GM21447 (cell line): ENCODE data around the gene ASPG.

Source experiments
- ATAC-seq: cut with Tn5 transposase; IDR thresholded peaks from one replicate; pipeline ENCODE4 v1.9.1; 2021; ENCODE audit not compliant: unreplicated experiment

ASPG gene

DNA sequence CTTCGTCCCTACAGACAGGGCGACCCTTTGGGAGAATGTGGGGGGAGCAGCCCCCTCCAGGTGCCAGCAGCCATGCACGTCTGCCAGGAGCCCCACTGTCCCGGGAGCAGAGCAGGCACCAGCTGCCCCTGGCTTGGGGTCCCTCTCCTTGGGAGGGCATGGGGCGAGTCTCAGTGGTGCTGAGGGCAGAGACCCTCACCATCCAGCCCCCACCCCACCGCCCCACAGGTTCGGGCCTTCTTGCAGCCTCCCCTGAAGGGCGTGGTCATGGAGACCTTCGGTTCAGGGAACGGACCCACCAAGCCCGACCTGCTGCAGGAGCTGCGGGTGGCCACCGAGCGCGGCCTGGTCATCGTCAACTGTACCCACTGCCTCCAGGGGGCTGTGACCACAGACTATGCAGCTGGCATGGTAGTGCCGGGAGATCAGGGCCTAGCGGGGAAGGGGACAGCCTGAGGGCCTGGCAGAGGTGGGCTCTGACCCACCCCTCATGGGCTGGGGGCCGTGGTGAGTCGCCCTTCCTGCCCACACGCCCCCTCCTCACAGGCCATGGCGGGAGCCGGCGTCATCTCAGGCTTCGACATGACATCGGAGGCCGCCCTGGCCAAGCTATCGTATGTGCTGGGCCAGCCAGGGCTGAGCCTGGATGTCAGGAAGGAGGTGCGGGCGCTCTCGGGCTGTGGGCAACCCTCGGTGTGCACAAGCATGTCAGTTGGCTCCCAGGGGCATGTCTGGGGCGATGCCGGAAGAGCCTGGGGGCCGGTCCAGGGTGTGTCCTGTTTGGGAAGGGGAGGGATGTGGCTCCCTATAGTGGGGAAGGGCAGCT is 18.8 kb downstream of the ASPG start:
- no peak for ATAC-seq

DNA sequence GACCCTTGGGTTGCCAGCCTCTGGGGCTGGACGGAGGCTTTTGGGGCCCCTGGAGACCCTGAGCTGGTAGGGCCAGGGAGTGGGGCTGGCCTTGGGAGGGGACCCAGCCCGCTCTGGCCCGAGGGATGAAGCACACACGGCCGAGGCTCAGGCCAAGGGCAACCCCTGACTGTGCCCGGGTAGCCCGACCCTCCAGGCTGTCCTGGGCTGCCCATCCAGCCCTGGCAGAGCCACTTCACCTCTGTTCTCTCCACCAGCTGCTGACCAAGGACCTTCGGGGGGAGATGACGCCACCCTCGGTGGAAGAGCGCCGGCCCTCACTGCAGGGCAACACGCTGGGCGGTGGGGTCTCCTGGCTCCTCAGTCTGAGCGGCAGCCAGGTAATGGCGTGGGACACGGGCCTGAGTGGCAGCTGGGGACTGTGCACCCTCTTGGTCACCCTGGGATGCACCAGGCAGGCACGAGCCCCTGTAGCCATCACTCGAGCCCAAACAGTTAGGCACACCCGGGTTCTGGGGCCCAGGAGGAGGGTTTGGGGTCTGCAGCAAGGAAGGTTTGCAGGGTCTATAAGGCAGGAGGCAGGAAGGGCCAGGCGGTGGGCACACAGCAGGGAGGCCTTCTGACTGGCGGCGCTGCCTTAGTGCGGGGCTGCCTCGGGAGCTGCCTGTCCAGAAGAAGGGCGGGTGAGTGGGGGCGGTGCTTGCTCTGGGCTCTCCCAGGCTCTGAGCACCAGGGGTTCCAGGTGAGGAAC is 19.7 kb downstream of the ASPG start:
- ATAC-seq: no peak

DNA sequence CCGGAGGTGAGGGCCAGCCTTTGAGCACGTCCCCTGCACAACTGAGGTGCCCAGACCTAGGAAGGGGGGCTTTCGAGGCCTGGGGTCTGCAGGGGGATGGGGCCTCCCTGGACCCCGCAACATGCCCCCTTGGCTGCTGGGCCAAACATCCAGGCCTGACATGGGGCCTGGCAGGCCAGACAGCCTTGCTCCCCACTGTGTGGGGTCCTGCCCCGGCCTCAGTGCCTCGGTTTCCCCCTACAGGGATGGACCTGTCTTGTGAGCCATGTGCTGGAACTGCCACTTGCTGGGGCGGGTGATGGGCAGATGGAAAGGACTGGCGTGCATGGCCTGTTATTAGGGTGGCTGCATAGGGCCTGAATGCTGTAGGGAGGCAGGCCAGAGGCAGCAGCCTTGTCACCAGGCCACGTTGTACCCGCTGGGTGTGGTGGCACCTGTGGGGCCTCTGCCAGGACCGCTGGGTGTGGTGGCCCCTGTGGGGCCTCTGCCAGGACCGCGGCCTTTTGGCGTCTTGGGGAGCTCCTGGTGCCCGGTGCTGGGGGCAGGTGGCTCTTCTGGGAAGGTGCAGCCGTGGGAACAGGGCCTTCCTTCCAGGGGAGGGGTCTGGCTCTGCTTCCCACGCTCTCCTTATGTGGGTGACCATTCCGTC is 20.4 kb downstream of the ASPG start:
- no peak for ATAC-seq

DNA sequence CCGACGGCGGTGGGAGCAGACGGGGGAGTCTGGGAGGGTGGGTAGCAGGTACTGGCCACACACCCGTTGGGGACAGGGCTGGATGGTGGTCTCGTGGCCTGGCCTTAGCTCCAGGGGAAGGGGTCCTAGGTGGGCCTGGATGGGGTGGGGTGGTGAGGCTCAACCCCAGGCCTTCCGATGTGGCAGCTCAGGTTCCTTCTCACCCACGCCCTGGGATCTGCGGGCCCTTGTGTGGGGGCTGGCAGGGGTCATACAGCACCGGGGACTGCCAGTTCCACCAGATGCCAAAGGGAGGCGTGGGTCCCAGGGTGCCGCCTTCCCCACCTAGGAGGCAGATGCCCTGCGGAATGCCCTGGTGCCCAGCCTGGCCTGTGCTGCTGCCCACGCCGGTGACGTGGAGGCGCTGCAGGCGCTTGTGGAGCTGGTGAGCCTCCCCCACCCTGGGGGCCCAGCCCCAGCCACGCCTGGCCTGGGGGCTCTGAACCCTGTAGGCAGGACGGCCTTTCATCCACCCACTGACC is 21.0 kb downstream of the ASPG start:
- ATAC-seq: no peak

GRCh38 chr14:104107101-104107581 is 21.6 kb downstream of the ASPG start:
- no peak for ATAC-seq

DNA sequence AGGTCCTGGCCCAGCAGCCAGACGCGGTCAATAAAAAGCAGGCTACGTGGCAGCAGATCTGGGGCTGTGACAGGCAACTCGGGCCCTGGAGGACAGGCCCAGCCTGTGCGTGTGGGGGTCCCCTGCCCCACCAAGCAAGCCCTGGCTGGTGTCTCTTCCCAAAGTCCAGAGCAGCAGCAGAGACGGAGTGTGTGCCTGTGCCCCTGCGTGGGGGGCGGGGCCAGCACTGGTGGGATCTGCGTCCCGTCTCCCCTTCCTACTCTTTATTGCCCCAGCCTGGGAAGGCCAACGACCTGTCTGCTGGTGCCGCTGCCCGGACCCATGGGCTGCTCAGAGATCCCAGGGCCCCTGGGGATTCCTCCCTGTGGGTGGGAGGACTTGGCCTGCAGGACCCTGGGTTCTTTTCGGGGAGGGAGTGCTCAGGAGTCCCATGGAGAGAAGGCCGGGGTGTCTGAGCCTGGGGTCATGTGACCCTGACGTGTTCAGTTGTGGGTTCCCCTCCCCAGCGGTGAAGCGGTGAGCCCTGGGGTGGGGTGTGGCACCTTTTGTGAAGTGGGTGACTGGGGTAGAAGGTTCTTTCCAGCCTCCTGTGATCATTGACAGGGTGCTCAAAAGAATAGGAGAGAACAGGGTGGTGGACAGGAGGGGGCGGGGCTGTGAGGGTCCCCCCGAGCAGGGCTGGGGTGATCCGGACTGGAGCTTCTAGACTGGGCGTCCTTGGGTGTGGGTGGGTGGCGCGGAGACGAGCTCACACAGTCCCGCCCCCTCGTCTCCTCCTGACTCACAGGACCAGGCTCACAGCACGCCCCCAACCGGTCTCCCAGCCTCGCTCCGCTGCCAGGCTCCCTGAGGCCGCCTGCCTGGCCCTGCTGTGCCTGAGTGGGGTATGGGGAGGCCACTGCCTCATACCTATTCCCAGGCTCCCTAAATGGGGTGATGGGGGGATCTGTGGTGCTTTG is 22.4 kb downstream of the ASPG start:
- no peak for ATAC-seq

DNA sequence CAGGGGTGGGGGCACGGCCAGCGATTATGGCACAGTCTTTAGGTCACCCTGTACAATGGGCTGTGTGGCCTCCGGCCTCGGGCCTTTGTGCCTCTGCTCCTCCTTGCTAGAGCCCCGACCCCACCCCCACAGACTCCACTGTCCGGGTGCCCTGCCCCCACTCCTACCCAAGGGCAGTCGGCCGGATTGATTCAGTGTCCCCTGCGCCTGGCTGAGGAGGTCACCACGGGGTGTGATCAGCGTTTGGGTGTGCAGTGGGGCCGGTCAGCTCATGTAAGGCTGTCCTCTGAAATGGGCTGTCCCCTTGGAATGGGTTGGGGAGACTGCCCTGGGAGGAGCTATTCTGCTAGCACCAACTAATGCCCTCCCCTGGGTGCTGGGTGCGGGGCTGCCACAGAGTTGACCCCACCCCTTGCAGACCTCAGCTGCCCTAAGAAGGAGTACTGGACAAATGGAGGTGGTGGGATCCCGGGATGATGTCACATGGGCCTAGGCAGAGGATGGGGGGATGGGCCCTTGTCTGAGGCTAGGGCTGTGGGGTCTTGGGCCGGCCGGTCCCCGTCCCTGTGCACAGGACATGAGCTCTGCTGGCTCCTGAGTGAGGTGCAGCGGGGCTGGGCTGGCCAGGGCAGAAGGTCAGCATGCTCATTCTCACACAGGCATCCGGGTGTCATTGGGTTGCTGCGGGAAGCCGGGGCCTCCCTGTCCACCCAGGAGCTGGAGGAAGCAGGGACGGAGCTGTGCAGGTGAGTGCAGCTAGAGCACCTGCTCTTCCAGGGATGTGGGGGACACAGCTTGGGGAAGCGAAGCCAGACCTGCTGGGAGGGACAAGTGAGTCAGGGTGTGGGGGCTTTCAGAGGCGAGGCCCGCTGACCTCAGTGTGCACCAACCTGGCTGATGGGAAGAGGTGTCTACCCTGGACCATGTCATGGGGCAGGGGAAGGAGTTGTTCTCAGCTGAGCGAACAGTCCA is 23.4 kb downstream of the ASPG start:
- no peak for ATAC-seq

- ATAC-seq: no peak
Observed at GRCh38 chr14:104109731-104110361, 24.3 kb downstream of the ASPG start.

DNA sequence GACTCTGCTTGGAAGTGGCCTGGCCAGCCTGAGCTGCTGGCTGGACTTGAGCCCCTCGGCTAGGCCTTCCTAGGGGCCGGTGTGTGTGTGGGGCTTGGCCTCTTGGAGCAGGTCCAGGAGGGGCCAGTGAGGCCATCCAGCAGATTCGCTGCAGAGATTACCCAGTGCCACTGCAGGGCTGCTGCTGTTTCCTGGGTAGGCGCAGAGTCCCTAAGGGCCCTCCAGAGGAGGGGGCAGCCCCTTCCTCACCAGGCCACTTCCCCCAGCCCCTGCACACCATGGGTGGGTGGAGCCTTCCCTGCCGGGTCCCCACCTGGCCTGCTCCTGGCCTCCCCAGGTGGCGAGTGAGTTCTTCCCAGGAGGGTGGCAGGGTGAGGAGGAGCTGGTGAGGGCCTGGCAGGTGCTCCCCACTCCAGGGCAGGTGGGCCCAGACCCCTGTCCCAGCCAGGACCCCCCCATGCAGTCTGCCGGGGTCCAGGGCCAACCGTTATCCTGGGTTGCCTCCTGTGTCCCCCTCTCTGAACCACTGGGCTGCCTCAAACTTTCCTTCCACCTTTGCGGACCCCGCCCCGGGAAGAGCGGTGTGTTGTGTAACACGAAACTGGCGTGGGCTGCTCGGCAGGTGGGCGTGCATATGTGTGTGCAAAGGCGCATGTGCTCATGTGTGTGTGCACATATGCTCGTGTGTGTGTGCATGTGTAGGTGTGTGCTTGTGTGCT is 25.1 kb downstream of the ASPG start:
- no peak for ATAC-seq

DNA sequence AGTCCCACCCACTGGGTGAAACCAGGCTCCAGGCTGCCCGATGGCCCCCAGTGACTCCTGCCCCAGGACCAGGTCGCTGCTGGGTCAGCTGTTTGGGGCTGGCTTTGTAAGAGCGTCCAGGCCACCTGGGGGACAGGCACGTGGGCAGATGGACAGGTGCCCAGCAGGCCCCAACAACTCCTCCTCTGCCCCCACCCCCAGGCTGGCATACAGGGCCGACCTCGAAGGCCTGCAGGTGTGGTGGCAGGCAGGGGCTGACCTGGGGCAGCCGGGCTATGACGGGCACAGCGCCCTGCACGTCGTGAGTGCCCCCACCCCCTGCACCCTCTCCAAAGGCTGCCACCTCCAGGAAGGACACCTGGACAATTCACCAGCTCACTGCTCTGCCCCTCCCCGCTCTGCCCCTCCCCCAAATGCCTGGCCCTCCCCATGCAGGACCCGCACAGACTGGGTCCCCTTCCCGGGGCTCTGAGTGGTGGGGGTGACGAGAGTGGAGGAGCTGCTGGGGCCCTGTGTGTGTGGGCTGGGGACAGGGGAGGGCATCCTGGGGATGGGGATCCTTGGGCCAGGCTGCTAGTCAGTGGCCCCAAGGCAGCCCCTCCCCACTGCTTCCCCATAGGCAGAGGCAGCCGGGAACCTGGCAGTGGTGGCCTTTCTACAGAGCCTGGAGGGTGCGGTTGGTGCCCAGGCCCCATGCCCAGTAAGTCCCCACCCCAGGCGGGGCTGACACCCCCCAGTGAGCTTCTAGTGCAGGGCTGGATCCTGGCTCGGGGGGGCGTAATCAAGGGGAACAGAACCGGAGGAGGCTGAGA is 26.0 kb downstream of the ASPG start:
- no peak for ATAC-seq

DNA sequence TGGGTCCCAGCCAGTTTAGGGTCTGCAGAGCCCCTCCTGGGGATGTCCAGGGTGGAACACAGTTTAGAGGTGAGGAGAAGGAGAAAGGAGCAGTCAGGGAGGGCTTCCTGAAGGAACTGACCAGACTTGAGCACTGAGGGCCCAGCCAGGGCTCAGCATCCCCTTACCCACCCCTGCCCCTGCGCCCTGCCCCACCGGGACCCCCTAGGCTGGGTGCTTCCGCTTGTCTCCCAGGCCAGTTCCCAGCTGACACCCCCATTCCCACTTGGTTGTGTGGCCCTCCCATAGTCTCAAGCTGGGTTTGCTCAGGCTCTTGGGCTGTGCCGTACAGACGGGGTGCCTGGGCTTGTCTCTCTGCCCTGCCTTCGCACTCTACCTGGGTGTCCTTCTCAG is 26.6 kb downstream of the ASPG start:
- no peak for ATAC-seq

DNA sequence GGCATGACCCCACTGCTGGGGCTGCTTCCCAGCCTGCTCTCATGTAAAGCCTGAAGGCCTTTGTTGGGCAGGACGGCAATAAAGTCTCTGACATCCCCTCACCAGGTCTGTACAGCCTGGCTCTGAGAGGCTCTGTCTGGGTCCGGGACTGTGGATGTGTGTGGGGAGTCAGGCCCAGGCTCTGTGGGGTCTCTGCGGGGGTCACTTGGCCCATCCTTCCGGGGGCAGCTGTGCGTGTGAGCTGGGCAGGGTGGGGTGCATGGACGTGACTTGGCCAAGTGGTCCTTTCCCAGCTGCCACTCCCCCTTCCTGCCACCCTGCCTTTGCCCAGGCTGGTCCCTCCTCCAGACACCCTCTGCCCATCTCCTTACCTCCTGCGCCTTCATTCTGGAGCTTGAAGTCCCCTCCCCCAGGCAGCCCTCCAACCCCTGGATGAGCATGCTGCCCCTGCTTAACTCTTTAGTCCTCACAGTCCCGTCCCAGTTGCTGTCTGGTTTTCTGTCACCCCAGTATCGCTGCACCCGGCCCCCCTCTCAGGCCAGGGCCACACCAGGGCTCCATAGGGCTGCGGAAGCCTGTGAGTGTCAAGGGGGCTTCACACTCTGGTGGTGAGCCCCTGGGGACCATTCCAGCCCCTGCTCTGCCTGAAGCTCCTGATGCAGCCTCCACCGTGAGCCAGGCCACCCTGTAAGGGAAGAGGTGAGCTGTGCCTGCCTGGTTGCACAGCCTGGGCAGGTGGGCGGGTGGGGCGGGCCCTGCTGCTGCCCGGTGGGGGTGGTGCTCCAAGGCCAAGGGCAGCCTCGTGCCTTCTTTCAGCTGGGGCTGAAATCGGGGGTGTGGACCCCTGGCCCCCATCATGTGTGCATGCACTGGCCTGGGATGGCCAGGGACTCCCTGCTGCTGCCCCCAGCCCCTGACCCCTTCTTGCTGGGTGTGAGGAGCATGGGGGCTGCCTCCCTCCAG is 27.4 kb downstream of the ASPG start:
- no peak for ATAC-seq

- ATAC-seq: no peak
Observed at GRCh38 chr14:104113631-104114420, 28.3 kb downstream of the ASPG start.

DNA sequence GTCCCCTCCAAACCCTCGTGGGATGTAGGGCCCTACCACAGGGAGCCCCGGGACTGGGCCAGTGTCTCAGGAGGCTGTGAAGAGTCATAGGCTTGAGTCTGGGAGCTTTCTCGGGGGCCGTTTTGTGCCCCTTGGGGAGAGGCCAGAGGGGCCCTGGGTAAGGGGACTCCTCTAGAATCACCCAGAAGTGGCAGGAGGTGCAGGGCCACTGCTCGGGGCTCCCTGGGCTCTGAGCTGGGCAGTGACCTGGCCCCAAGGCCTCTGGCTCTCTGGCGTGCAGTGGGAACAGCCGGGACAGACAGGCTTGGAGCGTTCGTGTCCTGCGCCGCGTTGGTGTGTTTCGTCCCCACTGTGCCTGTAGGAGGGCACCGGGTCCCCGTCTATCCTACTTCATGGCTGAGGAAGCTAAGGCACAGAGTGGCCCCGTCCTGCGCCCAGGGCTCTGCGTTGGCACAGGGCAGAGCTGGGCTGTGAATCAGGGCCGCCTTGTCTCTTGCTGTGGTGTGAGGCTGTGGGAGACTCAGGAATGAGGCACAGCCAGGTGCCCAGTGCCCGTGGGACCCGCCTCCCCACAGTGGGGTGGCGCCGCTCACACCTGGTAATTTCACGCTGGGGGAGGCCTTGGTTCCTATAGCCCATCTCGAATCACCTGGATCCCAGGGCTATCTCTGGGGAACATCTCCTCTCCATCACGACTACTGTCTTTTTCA is 29.1 kb downstream of the ASPG start:
- no peak for ATAC-seq

DNA sequence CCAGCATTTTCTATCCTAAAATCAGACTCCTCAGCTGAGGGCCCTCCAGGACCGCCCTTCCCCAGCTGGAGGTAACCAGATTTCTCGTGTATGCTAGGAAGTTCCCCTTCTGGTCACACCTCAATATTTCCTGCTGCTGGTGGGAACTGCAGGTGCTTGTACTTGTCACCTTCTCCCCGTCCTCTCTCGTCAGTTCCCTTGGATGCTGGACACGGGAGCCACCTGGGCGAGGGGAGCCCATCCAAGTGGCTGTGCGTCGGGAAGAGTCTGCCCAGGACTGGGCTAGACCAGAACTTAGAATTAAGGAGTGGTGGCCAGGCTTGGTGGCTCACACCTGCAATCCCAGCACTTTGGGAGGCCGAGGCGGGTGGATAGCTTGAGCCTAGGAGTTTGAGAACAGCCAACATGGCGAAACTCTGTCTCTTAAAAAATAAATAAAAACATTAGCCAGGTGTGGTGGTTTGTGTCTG is 29.7 kb downstream of the ASPG start:
- no peak for ATAC-seq
